ENCODE results near the gene RNF121.
A peak's percentile ranks its signal among the peaks of the same experiment; 100 is the strongest.

RNF121 gene

DNA sequence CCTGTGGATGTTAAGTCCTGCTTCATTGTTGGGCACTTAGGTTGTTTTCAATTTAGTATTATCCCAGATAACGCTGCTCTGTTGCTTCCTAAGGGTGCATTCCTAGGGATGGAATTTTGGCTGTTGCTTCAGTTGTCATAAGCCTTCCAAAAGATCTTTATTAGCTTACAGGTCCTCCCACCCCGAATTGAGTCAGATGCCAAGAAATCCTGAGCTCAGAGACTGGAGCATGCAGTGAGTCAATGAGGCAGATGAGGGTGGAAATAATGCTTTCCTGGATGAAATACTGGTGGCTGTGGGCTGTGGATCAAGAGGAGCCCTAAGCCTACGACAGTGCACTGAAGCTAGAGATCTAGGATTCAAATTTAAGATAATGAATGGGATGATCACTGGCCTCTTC, 59.2 kb downstream of the RNF121 start:
- Histone ChIP-seq H3K27me3 (replicated peaks) (no peaks in the 10 kb centered on the region), H3K36me3 (replicated peaks) (peaks cover 26% of the 10 kb centered on the region), H3K4me3 (ENCODE audit: low read depth, low read length) (no peak overlapping the region), H3K27ac (no peak overlapping the region)
- DNase-seq, result peak; percentile 24
- in situ Hi-C loops (cut with HindIII; ENCODE audit: low pct_ligation_motif_present, low sequenced_read_pairs), result no loop called here
- TF ChIP-seq, protein P1, sequence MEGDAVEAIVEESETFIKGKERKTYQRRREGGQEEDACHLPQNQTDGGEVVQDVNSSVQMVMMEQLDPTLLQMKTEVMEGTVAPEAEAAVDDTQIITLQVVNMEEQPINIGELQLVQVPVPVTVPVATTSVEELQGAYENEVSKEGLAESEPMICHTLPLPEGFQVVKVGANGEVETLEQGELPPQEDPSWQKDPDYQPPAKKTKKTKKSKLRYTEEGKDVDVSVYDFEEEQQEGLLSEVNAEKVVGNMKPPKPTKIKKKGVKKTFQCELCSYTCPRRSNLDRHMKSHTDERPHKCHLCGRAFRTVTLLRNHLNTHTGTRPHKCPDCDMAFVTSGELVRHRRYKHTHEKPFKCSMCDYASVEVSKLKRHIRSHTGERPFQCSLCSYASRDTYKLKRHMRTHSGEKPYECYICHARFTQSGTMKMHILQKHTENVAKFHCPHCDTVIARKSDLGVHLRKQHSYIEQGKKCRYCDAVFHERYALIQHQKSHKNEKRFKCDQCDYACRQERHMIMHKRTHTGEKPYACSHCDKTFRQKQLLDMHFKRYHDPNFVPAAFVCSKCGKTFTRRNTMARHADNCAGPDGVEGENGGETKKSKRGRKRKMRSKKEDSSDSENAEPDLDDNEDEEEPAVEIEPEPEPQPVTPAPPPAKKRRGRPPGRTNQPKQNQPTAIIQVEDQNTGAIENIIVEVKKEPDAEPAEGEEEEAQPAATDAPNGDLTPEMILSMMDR (IDR thresholded peaks at IDR 0.05; ENCODE audit: low read depth, low read length, missing control alignments), result no peak

DNA sequence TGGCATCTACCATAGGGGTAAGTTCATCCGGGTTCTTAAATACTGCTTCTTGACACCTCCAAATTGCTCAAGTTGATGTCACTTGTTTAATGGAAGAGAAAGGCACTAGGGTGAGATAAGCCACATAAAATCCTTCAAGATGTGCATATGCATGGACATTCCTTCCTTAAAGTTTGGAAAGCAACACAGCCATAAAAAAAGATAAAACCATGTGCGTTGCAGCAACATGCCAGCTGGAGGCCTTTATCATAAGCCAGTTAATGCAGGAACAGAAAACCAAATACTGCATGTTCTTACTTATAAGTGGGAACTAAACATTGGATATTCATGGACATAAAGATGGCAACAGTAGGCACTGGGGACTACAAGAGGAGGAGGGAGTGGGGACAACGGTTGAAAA, 61.9 kb downstream of the RNF121 start:
- Histone ChIP-seq H3K27me3 (replicated peaks) (no peaks in the 10 kb centered on the region), H3K4me3 (ENCODE audit: low read depth, low read length) (no peak overlapping the region), H3K36me3 (replicated peaks) (peaks cover 18% of the 10 kb centered on the region), H3K27ac (no peak overlapping the region)
- TF ChIP-seq, protein P1 (IDR thresholded peaks at IDR 0.05; ENCODE audit: low read depth, low read length, missing control alignments), result no peak
- in situ Hi-C loops (cut with HindIII; ENCODE audit: low pct_ligation_motif_present, low sequenced_read_pairs), result no loop called here
- DNase-seq, result no peak

DNA sequence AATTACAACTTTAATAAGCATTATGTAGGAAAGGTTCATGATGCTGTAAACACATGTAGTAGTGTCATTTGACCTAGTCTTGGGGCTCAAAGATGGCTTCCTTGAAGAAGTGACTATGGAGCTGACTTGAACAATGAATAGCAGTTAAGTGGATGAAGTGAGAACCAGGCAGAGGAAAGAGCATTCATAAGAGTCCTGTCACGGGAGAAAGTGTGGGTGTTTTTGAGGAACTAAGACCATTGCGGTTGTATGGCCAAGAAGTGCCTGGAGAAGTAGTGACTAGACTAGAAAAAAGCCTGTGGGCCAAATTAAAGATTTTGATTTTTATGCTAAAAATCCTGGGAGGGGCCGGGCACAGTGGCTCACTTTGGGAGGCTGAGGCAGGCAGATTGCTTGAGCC, 62.6 kb downstream of the RNF121 start:
- Histone ChIP-seq H3K36me3 (replicated peaks) (peaks cover 16% of the 10 kb centered on the region), H3K4me3 (ENCODE audit: low read depth, low read length) (no peak overlapping the region), H3K27me3 (replicated peaks) (no peaks in the 10 kb centered on the region), H3K27ac (no peak overlapping the region)
- TF ChIP-seq, protein P1 (IDR thresholded peaks at IDR 0.05; ENCODE audit: low read depth, low read length, missing control alignments), result no peak
- in situ Hi-C loops (cut with HindIII; ENCODE audit: low pct_ligation_motif_present, low sequenced_read_pairs), result no loop called here
- DNase-seq, result no peak

DNA sequence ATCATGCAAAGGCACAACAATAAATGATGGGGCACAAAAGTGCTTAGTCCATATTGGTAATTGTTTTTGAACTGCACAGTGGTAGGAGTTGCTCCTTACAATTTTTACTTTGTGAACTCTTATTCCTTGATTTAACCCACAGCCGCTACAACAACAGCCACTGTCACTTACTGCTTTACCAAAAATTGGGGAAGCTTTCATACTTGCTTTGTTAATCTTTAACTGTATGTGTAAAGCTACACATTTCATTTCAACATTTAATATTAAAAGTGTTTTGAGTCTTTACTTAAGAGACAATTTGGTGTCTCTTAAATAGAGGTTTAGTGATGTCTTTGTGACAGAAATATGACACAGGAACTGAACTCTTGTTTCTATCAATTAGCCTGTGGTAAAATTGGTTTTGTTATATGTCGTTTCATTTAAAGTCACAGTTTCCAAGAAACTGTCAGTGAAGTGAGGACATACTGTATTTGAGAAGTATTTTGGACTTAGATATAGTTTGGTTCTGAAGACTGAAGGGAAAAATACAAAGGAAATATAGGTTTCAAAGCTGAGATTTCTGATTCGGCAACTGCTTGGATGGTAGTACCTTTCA, 63.4 kb downstream of the RNF121 start:
- in situ Hi-C loops (cut with HindIII; ENCODE audit: low pct_ligation_motif_present, low sequenced_read_pairs), result no loop called here
- Histone ChIP-seq H3K27me3 (replicated peaks) (no peaks in the 10 kb centered on the region), H3K4me3 (ENCODE audit: low read depth, low read length) (no peak overlapping the region), H3K36me3 (replicated peaks) (peaks cover 22% of the 10 kb centered on the region), H3K27ac (no peak overlapping the region)
- no peak for DNase-seq
- TF ChIP-seq, protein P1 (IDR thresholded peaks at IDR 0.05; ENCODE audit: low read depth, low read length, missing control alignments), result no peak

DNA sequence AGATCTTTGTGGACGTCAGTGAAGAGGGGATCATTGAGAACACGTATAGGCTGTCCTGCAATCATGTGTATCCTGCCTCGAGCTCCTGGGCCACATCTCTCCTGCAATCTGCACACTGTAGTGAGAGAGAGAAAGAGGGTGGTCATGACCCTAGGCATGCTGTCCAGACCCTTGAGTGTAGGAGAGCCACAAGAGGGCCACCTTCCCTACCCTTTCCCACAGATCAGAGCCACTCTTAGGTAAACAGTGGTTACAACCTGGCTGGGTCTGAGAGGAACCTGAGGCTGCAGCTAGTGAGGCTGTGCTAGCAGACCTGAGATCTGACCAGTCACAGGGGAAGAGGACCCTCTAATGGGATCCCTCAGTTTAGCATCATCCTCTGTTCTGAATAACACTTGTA, 65.9 kb downstream of the RNF121 start:
- H3K36me3 ChIP-seq (replicated peaks), result peaks cover 24% of the 10 kb centered on the region
- DNase-seq, result no peak
- no peaks in the 10 kb centered on the region for H3K27me3 ChIP-seq (replicated peaks)
- TF ChIP-seq, protein P1 (IDR thresholded peaks at IDR 0.05; ENCODE audit: low read depth, low read length, missing control alignments), result no peak
- in situ Hi-C loops (cut with HindIII; ENCODE audit: low pct_ligation_motif_present, low sequenced_read_pairs), result no loop called here
- no peak overlapping the region for H3K4me3 ChIP-seq (ENCODE audit: low read depth, low read length)
- H3K27ac ChIP-seq, result no peak overlapping the region

DNA sequence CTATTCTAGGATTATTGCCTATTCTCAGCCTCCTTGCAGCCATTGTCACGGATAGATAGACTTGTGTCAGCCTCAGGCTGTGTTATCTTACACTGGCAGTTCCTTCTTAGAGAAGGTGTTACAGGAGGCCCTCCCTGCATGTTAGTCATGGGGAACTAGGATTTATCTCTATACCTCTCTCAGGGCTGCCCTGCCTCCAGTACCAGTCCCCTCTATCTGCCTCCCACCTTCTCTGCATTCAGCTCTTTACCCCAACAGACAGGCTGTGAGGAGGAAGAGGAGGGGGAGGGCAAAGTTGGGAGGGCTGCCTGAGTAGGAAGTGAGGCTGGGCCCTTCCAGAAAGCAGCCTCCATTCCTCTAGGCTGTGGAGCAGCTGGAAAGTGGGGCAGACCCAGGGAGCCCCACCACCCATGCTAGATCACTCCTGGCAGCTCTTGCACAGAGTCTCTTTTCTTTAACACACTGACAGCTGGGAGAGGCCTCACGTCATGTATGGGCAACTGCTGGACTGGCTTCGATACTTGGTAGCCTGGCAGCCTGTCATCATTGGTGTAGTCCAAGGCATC, 67.0 kb downstream of the RNF121 start:
- DNase-seq, result no peak
- no peak overlapping the region for H3K4me3 ChIP-seq (ENCODE audit: low read depth, low read length)
- peaks cover 25% of the 10 kb centered on the region for H3K36me3 ChIP-seq (replicated peaks)
- TF ChIP-seq, protein P1 (IDR thresholded peaks at IDR 0.05; ENCODE audit: low read depth, low read length, missing control alignments), result no peak
- in situ Hi-C loops (cut with HindIII; ENCODE audit: low pct_ligation_motif_present, low sequenced_read_pairs), result no loop called here
- no peak overlapping the region for H3K27ac ChIP-seq
- H3K27me3 ChIP-seq (replicated peaks), result no peaks in the 10 kb centered on the region
